ENCODE measurements around the gene EGFR. TPM values are rescaled to one million over a fixed set of nuclear protein-coding genes. Genes with fewer than 3 reads are reported as not detected.

Gene EGFR
- polyA plus RNA-seq, 2 of the 4 experiments (the other 2 are of a cell fraction): 59.5 to 63.8 TPM

DNA sequence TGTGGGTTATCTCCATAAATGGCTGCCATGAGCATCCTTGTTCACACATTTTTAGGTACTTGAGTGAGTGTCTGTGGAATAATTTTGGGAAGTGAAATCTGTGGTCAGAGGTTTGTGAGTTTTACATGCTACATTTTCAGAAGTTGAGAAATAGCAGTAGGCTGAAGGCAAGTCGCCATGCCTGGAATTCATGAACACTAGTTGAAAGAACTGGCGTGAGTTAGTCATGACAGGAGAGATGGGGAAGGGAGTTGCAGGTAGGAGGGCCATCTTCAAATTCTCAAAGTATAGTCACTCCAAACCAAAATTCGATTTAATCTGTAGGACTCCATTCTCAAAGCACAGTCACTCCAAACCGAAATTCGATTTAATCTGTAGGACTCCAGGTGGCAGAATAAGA is 89.6 kb downstream of the EGFR start:
- WGBS (ENCODE audit: missing lambda C conversion rate): 79% methylated on average over 5 of the region's 5 CpGs
- no peak overlapping the region for H3K4me3 ChIP-seq
- FAIRE-seq (no peak), ATAC-seq (no peak), DNase-seq (ENCODE audit: low read depth in 1 of 2, low spot score in 1 of 2) (no peak)
- CTCF ChIA-PET: interaction anchor here (0.7 to 0.9 kb wide), 3 partner anchors 15 to 147 kb away, joined by 3 read pairs; no protein-coding TSS in a partner anchor
- H3K4me1 ChIP-seq: peaks cover 76% of the 10 kb centered on the region
- no peaks in the 10 kb centered on the region for H3K9me3 ChIP-seq
- peak overlapping the region; percentile 72 for H3K4me2 ChIP-seq
- H3K27ac ChIP-seq: peak overlapping the region; percentile 33 to 77; a peak in 5 of 6 replicates
- POLR2A ChIA-PET: no interaction called here
- TF ChIP-seq HOXB5 (CRISPR knock-in tag; IDR thresholded peaks at IDR 0.05): no peak

DNA sequence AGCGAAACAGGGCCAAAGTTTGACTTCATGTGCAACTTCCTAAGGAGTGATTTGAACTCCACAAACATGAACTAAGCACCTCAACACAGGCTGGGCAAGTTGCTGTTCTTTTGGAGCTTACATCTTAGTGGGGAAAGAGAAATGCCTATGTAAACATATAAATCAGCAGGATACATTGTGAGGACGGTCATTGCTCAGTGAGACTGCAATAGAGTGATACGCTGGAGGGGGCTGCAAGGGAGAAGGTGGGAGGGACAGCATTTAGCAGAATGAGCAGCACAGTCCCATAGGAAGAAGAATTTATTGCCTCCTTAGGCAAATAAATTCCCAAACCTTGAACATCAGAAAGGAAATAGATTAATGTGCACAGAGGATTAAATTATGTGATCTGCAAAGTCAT is 90.0 kb downstream of the EGFR start:
- WGBS (ENCODE audit: missing lambda C conversion rate): 38% methylated on average over 3 of the region's 3 CpGs
- FAIRE-seq: no peak
- no peak for TF ChIP-seq ZNF302 (CRISPR knock-in tag; IDR thresholded peaks at IDR 0.05)
- no peak for TF ChIP-seq CHD2 (IDR thresholded peaks at IDR 0.05; ENCODE audit: low read length, partially characterized antibody)
- TF ChIP-seq CBX8 (IDR thresholded peaks at IDR 0.05): no peak
- no peak for TF ChIP-seq NPAS2 (CRISPR knock-in tag; IDR thresholded peaks at IDR 0.05; ENCODE audit: borderline replicate concordance)
- no peak for TF ChIP-seq RNF2 (IDR thresholded peaks at IDR 0.05; ENCODE audit: borderline replicate concordance, low read depth)
- TF ChIP-seq EP300 (IDR thresholded peaks at IDR 0.05): no peak
- no peak for TF ChIP-seq ZSCAN20 (CRISPR knock-in tag; IDR thresholded peaks at IDR 0.05)
- no peak for TF ChIP-seq TFCP2L1 (CRISPR knock-in tag; IDR thresholded peaks at IDR 0.05)
- TF ChIP-seq RAD21 (conservative IDR thresholded peaks at IDR 0.05 in 1 of 2, IDR thresholded peaks at IDR 0.05 in 1 of 2): no peak
- TF ChIP-seq, protein P1, sequence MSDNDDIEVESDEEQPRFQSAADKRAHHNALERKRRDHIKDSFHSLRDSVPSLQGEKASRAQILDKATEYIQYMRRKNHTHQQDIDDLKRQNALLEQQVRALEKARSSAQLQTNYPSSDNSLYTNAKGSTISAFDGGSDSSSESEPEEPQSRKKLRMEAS (IDR thresholded peaks at IDR 0.05): no peak
- no peak for TF ChIP-seq HOXB5 (CRISPR knock-in tag; IDR thresholded peaks at IDR 0.05)
- no peak for TF ChIP-seq JUNB (IDR thresholded peaks at IDR 0.05)
- TF ChIP-seq, protein P2, sequence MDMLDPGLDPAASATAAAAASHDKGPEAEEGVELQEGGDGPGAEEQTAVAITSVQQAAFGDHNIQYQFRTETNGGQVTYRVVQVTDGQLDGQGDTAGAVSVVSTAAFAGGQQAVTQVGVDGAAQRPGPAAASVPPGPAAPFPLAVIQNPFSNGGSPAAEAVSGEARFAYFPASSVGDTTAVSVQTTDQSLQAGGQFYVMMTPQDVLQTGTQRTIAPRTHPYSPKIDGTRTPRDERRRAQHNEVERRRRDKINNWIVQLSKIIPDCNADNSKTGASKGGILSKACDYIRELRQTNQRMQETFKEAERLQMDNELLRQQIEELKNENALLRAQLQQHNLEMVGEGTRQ (IDR thresholded peaks at IDR 0.05): no peak
- no peak for TF ChIP-seq ZFP36 (IDR thresholded peaks at IDR 0.05; ENCODE audit: borderline replicate concordance, partially characterized antibody)
- no peak for TF ChIP-seq EHMT2 (IDR thresholded peaks at IDR 0.05; ENCODE audit: low read depth)
- TF ChIP-seq, protein P3, sequence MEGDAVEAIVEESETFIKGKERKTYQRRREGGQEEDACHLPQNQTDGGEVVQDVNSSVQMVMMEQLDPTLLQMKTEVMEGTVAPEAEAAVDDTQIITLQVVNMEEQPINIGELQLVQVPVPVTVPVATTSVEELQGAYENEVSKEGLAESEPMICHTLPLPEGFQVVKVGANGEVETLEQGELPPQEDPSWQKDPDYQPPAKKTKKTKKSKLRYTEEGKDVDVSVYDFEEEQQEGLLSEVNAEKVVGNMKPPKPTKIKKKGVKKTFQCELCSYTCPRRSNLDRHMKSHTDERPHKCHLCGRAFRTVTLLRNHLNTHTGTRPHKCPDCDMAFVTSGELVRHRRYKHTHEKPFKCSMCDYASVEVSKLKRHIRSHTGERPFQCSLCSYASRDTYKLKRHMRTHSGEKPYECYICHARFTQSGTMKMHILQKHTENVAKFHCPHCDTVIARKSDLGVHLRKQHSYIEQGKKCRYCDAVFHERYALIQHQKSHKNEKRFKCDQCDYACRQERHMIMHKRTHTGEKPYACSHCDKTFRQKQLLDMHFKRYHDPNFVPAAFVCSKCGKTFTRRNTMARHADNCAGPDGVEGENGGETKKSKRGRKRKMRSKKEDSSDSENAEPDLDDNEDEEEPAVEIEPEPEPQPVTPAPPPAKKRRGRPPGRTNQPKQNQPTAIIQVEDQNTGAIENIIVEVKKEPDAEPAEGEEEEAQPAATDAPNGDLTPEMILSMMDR (IDR thresholded peaks at IDR 0.05): no peak
- TF ChIP-seq JUN (IDR thresholded peaks at IDR 0.05): no peak
- TF ChIP-seq SREBF2 (IDR thresholded peaks at IDR 0.05): no peak
- TF ChIP-seq BHLHE40 (IDR thresholded peaks at IDR 0.05; ENCODE audit: low read depth, low read length): no peak
- TF ChIP-seq CBX2 (IDR thresholded peaks at IDR 0.05; ENCODE audit: borderline replicate concordance, low read depth): no peak
- Histone ChIP-seq H3K4me1 (peaks cover 73% of the 10 kb centered on the region), H3K4me2 (peak overlapping the region; percentile 72), H3K27ac (peak overlapping the region; percentile 33 to 77; a peak in 5 of 6 replicates), H3K9me3 (no peaks in the 10 kb centered on the region), H3K4me3 (no peak overlapping the region)
- ChIA-PET CTCF (interaction anchor here (0.7 to 1.2 kb wide), 3 partner anchors 145 to 335 kb away, joined by 3 read pairs; no protein-coding TSS in a partner anchor), POLR2A (no interaction called here)
- ATAC-seq: peak in 1 of 2 experiments; percentile 52; a peak in 3 of 6 replicates
- no peak for DNase-seq (ENCODE audit: low read depth in 1 of 2, low spot score in 1 of 2)

DNA sequence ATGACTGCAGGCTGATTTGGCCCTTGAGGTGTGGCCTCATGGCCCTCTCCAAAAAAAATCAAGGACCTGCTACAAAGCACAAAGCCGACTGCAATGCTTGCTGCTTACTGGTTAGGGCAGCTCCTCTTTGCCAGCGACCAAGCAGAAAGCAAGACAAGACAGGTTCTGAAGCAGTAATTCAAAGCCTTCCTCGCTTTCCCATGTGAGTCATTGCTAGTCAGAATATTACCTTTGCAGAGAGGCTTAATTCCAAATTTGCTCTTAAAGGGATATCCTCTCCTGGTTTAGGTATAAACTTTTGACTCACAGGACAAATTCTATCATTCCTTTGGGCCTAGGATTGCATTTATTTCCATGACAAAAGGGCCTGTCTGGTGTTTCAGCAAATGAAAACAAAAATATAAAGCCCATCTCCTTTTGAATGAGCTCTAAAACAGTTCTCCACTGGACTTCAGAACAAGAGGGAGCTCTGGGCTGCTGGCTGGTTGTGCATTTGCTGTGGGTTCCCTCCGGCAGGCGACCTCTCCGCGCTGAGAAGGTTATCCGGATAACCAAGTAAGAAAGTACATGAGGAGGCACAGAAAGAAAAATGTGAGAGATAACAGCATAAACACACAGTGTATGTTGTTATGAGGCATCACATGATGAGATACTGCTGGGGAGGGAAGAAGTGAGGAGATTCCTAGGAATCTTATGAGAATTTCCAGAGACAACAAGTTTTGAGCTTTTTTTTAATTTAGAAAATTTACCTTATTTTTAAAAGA is 90.8 kb downstream of the EGFR start:
- ChIA-PET CTCF (interaction anchor here (1.1 to 1.7 kb wide), 4 partner anchors 15 to 336 kb away, joined by 3 to 8 read pairs (median 4); no protein-coding TSS in a partner anchor), POLR2A (no interaction called here)
- ATAC-seq: peak; percentile 23 to 55; a peak in 3 of 6 replicates
- Histone ChIP-seq H3K4me3 (no peak overlapping the region), H3K4me1 (peaks cover 69% of the 10 kb centered on the region), H3K4me2 (peak overlapping the region; percentile 72), H3K9me3 (no peaks in the 10 kb centered on the region), H3K27ac (peak overlapping the region; percentile 33 to 77; a peak in 5 of 6 replicates)
- no peak for TF ChIP-seq RCOR1 (IDR thresholded peaks at IDR 0.05; ENCODE audit: low read depth, low read length)
- TF ChIP-seq KDM5A (IDR thresholded peaks at IDR 0.05): no peak
- TF ChIP-seq NR3C1 (IDR thresholded peaks at IDR 0.05): no peak
- no peak for TF ChIP-seq POLR2AphosphoS2 (conservative IDR thresholded peaks at IDR 0.05; ENCODE audit: low read length)
- no peak for TF ChIP-seq MAZ (IDR thresholded peaks at IDR 0.05; ENCODE audit: borderline replicate concordance, low read depth, low read length)
- no peak for TF ChIP-seq TP53 (CRISPR knock-in tag; IDR thresholded peaks at IDR 0.05)
- no peak for TF ChIP-seq SMC3 (IDR thresholded peaks at IDR 0.05)
- no peak for TF ChIP-seq CHD2 (IDR thresholded peaks at IDR 0.05; ENCODE audit: low read length, partially characterized antibody)
- TF ChIP-seq EP300 (IDR thresholded peaks at IDR 0.05): no peak
- no peak for FAIRE-seq
- DNase-seq (ENCODE audit: low read depth in 1 of 2, low spot score in 1 of 2): peak in 1 of 2 experiments; percentile 22
- 61% methylated on average over 8 of the region's 8 CpGs for WGBS (ENCODE audit: missing lambda C conversion rate)

Data from A549 (cell line).